ENCODE measurements around the gene TMEM184A.

Gene TMEM184A

GRCh38 chr7:1550005-1550845, 5.8 kb downstream of the TMEM184A start:
- DNase-seq: no peak

DNA sequence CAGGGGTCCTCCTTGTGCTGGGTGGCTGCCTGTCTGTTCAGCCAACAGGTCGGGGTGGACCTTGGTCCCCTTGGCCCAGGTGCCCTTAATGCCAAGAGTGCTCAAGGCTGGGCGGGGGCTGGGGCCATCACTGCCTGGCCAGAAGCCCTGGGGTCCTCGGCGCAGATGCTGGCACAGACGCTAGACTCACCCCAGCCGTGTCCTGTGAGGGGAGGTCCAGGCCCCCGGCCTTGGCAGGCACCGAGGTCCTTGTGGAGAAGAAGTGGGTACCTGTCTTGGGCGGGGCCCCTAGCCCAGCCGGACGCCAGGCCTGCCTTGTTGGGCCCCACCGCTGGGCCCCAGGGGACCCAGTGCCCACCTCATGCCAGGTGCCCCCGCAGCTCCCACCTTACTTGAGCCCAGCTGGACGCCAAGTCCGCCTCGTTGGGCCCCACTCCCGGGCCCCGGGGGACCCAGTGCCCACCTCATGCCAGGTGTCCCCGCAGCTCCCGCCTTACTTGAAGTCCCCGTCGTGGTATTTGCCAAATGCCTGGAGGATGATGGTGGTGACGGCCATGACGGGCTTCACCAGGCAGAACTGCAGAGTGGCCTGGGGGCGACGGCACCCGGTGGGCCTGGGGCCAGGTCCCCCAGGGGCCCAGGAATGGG, 6.5 kb downstream of the TMEM184A start:
- DNase-seq: no peak

DNA sequence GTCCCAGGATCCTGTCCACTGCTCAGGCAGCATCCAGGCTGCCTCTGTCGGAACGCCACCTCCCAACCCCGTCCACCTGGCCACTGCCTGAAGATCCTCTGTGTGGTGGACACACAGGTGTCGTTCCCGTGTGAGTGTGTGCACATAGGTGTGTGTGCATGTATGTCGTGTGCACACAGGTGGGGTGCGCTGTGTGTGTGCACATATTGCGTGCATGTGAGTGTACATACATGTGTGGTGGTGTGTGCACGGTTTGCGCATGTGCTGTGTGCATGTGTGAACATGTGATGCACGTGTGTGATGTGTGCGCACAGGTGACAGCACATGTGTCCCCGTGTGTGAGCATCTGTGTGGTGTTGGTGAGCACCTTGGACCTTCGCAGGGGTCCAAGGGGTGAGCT, 7.1 kb downstream of the TMEM184A start:
- no peak for DNase-seq

- no peak for DNase-seq
These were observed 7.6 kb downstream of the TMEM184A start for GRCh38 chr7:1548438-1548831.

- DNase-seq: no peak
These were observed 8.1 kb downstream of the TMEM184A start for GRCh38 chr7:1547777-1548437.

- no peak for DNase-seq
These were observed 8.9 kb downstream of the TMEM184A start for GRCh38 chr7:1546909-1547776.

DNA sequence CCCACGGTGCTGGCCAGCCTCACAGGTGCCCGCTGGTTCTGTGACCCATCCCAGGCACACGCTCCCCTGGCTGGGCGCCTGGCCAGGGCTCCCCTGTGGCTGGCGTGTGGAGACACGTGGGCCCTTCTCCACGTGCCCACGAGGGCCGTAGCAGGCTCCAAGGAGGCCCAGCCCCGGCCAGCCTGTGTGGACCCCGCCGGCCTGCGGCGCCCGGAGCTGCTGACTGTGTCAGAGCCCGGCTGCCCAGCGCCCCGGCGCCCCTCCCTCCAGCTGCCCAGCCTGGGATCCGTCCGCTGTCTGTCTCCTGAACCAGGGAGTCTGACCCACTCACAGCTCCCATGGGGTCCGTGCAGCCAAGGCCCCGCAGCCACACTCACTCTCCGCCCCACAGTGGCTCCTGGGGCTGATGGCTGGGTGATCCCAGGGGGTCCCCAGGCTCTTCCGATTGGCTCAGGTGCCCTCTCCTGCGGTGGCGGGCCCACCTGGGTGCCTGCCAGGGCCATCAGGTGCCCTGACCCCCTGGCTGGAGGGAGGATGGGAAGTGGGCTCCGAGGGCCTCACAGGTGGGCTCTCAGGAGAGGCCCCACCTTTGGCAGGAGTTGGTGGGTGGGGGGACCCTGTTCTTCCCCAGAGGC, 9.6 kb downstream of the TMEM184A start:
- no peak for DNase-seq

- no peak for DNase-seq
These were observed 10.4 kb downstream of the TMEM184A start for GRCh38 chr7:1545417-1546246.

DNA sequence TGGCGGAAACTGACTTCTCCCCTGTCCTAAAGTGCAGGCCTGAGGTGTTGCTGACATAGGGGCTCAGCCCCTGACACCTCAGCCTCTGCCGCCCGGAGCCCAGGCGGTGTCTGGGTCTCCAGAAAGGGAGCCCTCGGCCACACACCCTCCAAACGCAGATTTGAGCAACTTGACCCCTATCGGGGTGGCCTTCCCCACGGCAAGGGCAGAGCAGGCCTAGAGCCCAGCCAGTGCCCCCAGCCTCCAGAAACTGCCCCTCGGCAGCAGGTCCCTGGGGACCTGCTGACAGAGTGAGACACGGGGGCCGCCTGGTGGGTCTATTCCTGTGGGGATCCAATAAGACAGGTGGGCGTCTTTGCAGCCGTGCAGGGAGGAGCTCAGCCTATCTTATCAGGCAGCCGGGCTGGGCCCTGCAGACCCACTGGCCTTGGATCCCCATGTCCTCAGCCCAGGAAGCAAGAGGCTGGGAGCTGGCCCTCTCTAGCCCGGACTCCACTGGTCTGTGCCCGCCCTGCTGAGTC, 11.0 kb downstream of the TMEM184A start:
- no peak for DNase-seq

GRCh38 chr7:1544178-1544895, 11.7 kb downstream of the TMEM184A start:
- DNase-seq: no peak

GRCh38 chr7:1543826-1544177, 12.2 kb downstream of the TMEM184A start:
- DNase-seq: no peak

DNA sequence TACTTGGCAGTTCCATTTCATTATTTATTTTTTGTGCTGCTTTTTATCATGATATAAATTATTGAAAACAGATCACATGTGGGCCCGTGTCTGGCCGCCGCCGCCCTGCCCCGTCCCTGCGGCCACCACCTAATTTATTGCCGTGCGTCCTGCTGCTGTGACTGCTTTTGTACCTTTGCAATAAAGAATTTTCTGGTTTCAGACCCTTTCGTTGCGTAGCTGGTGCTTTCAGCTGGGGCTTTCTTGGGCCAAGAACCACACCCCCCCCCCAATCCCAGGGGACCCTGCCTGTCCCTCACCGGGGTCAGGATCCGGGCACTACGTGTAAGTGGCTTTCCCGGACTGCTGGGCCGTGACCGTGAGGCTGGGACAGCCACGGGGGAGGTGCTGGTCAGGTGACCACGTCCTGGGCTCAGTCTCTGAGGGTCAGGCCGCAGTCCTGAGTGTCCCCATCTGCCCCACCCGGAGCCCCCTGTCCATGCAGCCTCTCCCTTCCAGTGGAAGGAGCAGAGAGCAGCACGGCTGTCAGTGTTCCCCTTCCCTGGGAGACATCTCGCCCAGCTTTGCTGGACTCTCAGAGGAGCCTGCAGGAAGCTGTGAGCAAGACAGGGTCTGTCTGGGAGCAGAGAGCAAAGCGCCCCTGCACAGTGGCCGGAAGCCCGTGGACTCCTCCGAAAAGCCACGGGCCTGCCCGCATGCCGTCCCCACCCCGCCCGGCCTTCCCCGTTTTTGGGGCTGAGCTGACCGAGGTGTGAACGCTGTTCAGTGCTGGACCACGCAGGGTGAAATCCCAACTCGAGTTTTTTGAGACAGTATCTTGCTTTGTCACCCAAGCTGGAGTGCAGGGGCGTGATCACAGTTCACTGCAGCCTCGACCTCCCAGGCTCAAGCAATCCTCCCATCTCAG, 12.9 kb downstream of the TMEM184A start:
- no peak for DNase-seq

DNA sequence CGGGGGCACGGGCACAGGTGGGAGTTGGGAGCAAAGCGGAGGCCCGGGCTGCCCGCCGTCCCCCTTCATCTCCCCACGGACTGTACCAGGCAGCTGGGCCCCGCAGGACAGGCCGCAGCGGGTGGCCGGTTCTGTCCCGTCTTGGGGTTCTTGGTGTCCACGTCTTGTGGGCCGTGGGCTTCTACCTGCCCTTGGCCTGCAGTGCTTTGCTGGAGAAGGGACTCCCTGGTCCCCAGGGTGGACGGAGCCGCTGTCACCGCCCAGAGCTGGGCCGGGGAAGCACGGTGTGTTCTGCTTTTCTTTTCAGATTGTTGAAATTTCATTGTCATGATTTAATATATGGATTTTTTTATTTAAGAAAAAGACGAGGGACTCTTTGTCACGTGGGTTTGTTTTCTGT, 13.7 kb downstream of the TMEM184A start:
- DNase-seq: no peak

- DNase-seq: no peak
These were observed 14.4 kb downstream of the TMEM184A start for GRCh38 chr7:1541431-1542162.

DNA sequence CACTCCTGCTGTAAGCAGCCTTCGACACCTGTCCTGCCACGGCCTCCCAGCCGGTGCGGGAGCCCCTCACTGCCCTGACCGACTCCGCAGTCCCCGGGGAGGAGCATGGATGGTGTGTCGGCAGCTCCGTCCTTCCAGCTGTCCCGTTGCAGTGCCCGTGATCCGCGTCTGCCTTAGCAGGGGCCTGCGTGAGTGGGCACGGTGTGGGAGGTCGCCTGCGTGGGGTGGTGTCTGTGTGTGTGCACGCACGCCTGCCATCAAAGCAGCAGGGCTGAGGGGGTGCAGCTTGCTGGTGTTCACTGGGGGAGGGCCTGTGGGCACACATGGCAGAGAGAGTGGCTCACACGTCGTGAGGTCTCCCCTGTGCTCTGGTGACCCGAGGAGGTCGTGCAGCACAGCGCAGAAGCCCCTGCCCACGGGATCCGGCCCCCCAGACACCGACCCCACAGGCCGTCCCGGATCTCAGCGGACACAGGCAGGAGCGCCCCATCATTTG, 15.2 kb downstream of the TMEM184A start:
- no peak for DNase-seq

GRCh38 chr7:1539882-1540775, 15.9 kb downstream of the TMEM184A start:
- no peak for DNase-seq

- no peak for DNase-seq
These were observed 16.7 kb downstream of the TMEM184A start for GRCh38 chr7:1539181-1539881.
